ENCODE measurements around the gene ZBED1.
A peak's percentile ranks its signal among the peaks of the same experiment; 100 is the strongest.

The ZBED1 gene

DNA sequence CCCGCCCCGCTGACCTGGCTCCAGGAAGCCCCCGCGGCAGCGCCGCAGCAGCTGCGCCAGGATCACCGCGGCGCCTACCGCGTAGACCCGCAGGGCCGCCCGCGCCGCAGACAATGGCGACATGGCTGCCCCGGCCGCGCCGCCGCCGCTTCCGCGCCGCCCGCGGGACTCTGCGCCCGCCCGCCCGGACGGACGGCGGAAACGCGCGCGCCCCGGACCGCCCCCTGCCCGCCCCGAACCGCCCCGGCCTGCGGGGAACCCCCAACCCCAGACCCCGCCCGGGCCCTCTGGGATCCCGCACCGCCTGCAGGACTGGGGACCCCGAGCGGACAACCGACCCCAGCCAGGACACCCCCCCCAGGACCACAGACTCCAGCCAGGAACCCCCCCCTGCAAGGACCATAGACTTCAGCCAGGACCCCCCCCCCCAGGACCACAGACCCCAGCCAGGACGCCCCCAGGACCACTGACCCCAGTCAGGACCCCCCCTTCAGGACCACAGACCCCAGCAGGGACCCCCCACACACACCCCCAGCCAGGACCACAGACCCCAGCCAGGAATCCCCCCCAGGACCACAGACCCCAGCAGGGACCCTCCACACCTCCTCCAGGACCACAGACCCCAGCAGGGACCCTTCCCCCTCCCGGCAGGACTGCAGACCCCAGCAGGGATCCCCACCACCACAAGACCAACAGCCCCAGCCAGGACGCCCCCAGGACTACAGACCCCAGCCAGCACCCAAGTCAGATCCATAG lies at the start of gene ZBED1, which contains the start of gene DHRSX:
Gene ZBED1 (minus strand): TSS at position 174 of the 756 bp plus-strand sequence. CDS start 10,257 bp downstream, outside the sequence.
Gene DHRSX (minus strand): TSS at position 174 of the 756 bp plus-strand sequence. CDS start 51 bp downstream, at position 123.
- no peak for TF ChIP-seq CTCF (IDR thresholded peaks at IDR 0.05)
- no peak for DNase-seq
- Histone ChIP-seq H3K27ac (peak within 1 kb of the TSS; percentile 95 to 96), H3K4me1 (peaks cover 0 to 33% (median 23%) of the 10 kb centered on the region in 4 donors), H3K36me3 (no peaks in the 10 kb centered on the region), H3K9me3 (no peaks in the 10 kb centered on the region), H3K4me3 (peak within 1 kb of the TSS; percentile 91 to 97), H3K27me3 (no peaks in the 10 kb centered on the region)
- intact Hi-C loops (cut with DNase I; ENCODE audit: low total_unique reads), result no loop called here

DNA sequence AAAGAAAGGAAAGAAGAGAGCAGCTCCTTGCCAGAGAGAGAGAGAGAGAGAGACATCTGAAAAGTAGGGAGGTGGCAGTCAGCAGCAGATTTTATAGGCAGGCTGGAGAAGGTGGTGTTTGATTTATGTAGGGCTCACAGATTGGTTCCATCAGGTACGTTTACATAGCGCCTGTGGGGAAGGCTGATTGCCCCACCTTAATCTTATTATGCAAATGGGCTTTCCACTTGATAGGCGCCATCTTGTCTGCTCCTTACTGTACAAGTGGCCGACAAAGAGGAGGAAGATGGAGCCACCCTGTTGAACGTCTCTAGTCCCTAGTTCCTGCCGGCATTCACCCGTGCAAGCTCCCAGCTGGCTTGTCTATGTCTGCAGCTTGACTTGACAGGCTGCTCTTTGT lies 49.1 kb upstream of the ZBED1 start:
- Histone ChIP-seq H3K27me3 (peaks cover 0 to 13% of the 10 kb centered on the region in 2 donors), H3K27ac (no peak overlapping the region), H3K36me3 (no peaks in the 10 kb centered on the region), H3K4me3 (no peak overlapping the region), H3K4me1 (peaks cover 0 to 11% (median 2%) of the 10 kb centered on the region in 4 donors), H3K9me3 (no peaks in the 10 kb centered on the region)
- TF ChIP-seq CTCF (IDR thresholded peaks at IDR 0.05), result no peak
- intact Hi-C loops (cut with DNase I; ENCODE audit: low total_unique reads), result no loop called here
- DNase-seq, result no peak

DNA sequence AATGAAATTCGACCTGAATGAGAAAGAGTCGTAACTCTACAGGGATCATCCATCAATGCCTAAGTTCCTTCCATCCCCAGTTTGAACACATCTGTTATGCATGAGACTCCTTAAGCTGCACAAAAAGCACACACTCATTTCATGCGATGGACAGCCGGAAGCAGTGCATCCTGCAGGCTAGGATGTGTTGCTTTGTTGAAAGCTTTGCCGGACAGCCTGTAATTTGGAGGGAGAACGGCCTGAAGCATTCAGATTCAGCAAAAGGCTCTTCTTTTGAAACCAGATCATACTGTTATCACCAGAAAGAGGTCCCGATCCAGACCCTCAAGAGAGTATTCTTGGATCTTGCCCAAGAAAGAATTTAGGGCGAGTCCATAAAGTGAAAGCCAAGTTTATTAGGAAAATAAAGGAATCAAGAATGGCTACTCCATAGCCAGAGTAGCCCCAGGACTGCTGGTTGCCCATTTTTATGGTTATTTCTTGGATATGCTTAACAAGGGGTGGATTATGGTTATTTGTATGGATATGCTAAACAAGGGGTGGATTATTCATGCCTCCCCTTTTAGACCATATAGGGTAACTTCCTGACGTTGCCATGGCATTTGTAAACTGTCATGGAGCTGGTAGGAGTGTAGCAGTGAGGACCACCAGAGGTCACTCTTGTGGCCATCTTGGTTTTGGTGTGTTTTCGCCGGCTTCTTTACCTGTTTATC lies 48.1 kb upstream of the ZBED1 start:
- TF ChIP-seq CTCF (IDR thresholded peaks at IDR 0.05), result no peak
- Histone ChIP-seq H3K27ac (no peak overlapping the region), H3K4me3 (no peak overlapping the region), H3K9me3 (no peaks in the 10 kb centered on the region), H3K36me3 (no peaks in the 10 kb centered on the region), H3K4me1 (peaks cover 0 to 11% (median 2%) of the 10 kb centered on the region in 4 donors), H3K27me3 (peaks cover 0 to 10% of the 10 kb centered on the region in 2 donors)
- intact Hi-C loops (cut with DNase I; ENCODE audit: low total_unique reads), result no loop called here
- DNase-seq, result no peak

DNA sequence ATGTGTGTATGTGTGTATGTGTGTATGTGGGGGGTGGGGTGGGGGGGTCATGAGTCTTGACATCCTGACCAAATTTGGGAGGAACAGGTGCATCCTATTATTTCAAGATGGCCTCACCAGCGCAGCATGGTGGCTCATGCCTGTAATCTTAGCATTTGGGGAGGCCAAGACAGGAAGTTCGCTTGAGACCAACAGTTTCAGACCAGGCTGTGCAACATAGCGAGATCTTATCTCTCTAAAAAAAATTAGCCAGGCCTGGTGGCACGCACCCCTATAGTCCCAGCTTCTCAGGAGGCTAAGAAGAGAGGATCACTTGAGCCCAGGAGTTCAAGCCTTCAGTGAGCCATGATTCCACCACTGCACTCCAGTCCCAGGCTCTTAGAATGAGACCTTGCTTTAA lies 47.0 kb upstream of the ZBED1 start:
- H3K4me1 ChIP-seq, result peaks cover 0 to 8% (median 1%) of the 10 kb centered on the region in 4 donors
- no peak overlapping the region for H3K4me3 ChIP-seq
- no peak overlapping the region for H3K27ac ChIP-seq
- no peaks in the 10 kb centered on the region for H3K36me3 ChIP-seq
- peaks cover 0 to 9% of the 10 kb centered on the region in 2 donors for H3K27me3 ChIP-seq
- no peak for DNase-seq
- no peaks in the 10 kb centered on the region for H3K9me3 ChIP-seq
- no peak for TF ChIP-seq CTCF (IDR thresholded peaks at IDR 0.05)
- intact Hi-C loops (cut with DNase I; ENCODE audit: low total_unique reads), result no loop called here

DNA sequence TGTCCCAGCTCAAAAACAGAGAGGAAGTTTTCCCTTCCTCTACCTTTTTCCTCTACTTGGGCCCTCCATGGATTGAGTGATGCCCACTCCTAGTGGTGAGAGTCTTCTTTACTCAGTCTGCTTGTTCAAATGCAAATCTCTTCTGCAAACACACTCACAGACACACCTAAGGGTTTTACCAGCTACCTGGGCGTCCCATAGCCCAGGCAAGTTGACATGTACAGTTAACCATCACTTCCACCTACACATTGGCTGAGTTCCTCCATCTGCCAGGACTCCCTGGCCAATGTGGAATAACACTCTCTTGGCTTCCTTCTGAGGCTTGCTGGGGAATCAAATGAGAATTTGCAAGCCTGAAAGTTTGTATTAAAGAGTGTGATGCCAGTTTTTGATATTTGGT lies 45.7 kb upstream of the ZBED1 start:
- peaks cover 0 to 9% of the 10 kb centered on the region in 2 donors for H3K27me3 ChIP-seq
- H3K27ac ChIP-seq, result no peak overlapping the region
- H3K4me3 ChIP-seq, result no peak overlapping the region
- no peaks in the 10 kb centered on the region for H3K4me1 ChIP-seq
- no peak for DNase-seq
- TF ChIP-seq CTCF (IDR thresholded peaks at IDR 0.05), result no peak
- H3K9me3 ChIP-seq, result no peaks in the 10 kb centered on the region
- H3K36me3 ChIP-seq, result no peaks in the 10 kb centered on the region
- intact Hi-C loops (cut with DNase I; ENCODE audit: low total_unique reads), result no loop called here

All from tibial artery (tissue), 4 donors.